HCT116 (cell line): ENCODE measurements around the gene MMP28.

Source experiments
- CEBPB ChIP-seq: IDR thresholded peaks from 2 replicates; pipeline ENCODE4 v1.6.1; 2012; ENCODE audit warnings: low read depth
- CTCF ChIP-seq, 3 experiments: fragments of 200-600 bp in 1 of 3; sonication (generic) in 1 of 3; IDR thresholded peaks in 2 of 3; conservative IDR thresholded peaks in 1 of 3; 2 replicates each; pipeline ENCODE4 v1.5.1; 2012 to 2017; ENCODE audit warnings: low read depth in 2 of 3, low read length in 2 of 3, antibody characterized with exemption in 1 of 3, borderline replicate concordance in 1 of 3, control low read depth in 1 of 3, mild to moderate bottlenecking in 1 of 3, mixed read lengths in 1 of 3, mixed run types in 1 of 3, moderate library complexity in 1 of 3; ENCODE audit not compliant: insufficient read depth in 1 of 3

GRCh38 chr17:35732806-35733136, 62.7 kb downstream of the MMP28 start:
- no peak for TF ChIP-seq CEBPB
- no peak for TF ChIP-seq CTCF (IDR thresholded peaks at IDR 0.05 in 2 of 3, conservative IDR thresholded peaks at IDR 0.05 in 1 of 3; ENCODE audit: borderline replicate concordance in 1 of 3, insufficient read depth in 1 of 3, low read depth in 2 of 3, low read length in 2 of 3)
